GM18526 (cell line): ENCODE results near the gene TMEM266.

Experiments
- POLR2A ChIP-seq: IDR thresholded peaks from 3 replicates; pipeline ENCODE4 v1.6.1; 2011; ENCODE audit not compliant: insufficient read length; ENCODE audit errors: extremely low read depth

TMEM266 gene

GRCh38 chr15:76204109-76204845, 144.5 kb downstream of the TMEM266 start:
- no peak for TF ChIP-seq POLR2A

GRCh38 chr15:76204916-76205460, 145.2 kb downstream of the TMEM266 start:
- TF ChIP-seq POLR2A: no peak

GRCh38 chr15:76206325-76206976, 146.7 kb downstream of the TMEM266 start:
- no peak for TF ChIP-seq POLR2A

- TF ChIP-seq POLR2A: no peak
These were observed 148.4 kb downstream of the TMEM266 start for GRCh38 chr15:76208084-76208785.

GRCh38 chr15:76208786-76209424, 149.1 kb downstream of the TMEM266 start:
- TF ChIP-seq POLR2A: no peak

GRCh38 chr15:76209523-76209922, 149.7 kb downstream of the TMEM266 start:
- TF ChIP-seq POLR2A: no peak

GRCh38 chr15:76209942-76210341, 150.2 kb downstream of the TMEM266 start:
- TF ChIP-seq POLR2A: no peak

GRCh38 chr15:76215634-76216033, 155.8 kb downstream of the TMEM266 start:
- TF ChIP-seq POLR2A: no peak

GRCh38 chr15:76217029-76217881, 157.5 kb downstream of the TMEM266 start:
- no peak for TF ChIP-seq POLR2A

GRCh38 chr15:76217882-76218217, 158.1 kb downstream of the TMEM266 start:
- no peak for TF ChIP-seq POLR2A

- TF ChIP-seq POLR2A: no peak
These were observed 161.4 kb downstream of the TMEM266 start for GRCh38 chr15:76221085-76221767.

- no peak for TF ChIP-seq POLR2A
These were observed 162.4 kb downstream of the TMEM266 start for GRCh38 chr15:76222159-76222558.

- TF ChIP-seq POLR2A: no peak
These were observed 163.7 kb downstream of the TMEM266 start for GRCh38 chr15:76223521-76223920.

GRCh38 chr15:76229266-76229665, 169.5 kb downstream of the TMEM266 start:
- no peak for TF ChIP-seq POLR2A
